HG03280 (cell line): ENCODE results near the gene HMCN2.
"Not testable (repeated sequence)": the region's sequence is repeated elsewhere in the genome, so short reads cannot be mapped to it uniquely, and the experiment has no call there.

Experiments
- ATAC-seq: cut with Tn5 transposase; IDR thresholded peaks from one replicate; pipeline ENCODE4 v1.9.1; 2021; ENCODE audit warnings: mild to moderate bottlenecking, moderate library complexity; ENCODE audit not compliant: unreplicated experiment

HMCN2 gene

DNA sequence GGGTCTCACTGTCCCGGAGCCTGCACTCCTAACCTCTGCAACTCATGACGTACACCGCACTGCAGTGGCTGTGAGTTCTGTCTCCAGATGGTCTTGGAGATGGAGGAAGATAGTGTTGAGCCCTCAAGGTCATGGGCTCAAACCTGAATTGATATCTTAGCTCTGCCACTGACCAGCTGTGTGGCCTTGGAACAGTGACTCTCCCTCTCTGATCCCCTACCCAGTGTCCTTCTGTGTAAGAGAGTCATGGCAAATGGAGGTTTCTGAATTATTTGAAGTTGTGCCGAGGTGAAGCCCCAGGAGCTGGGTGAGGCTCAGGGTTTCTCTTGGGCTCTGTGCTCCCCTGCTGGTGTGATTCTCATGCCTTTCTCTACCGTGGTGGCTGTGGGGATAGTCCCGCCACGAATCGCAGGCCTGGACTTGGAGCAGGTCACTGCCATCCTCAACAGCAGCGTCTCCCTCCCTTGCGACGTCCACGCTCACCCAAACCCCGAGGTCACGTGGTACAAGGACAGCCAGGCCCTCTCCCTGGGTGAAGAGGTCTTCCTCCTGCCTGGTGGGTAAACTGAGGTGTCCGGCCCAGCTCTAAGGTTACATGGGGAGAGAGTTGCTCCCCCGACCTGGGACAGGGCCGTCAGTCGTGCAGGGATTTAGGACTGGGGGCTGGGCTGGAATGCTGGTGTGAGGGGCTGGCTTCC is 118.6 kb downstream of the HMCN2 start:
- ATAC-seq: no peak

DNA sequence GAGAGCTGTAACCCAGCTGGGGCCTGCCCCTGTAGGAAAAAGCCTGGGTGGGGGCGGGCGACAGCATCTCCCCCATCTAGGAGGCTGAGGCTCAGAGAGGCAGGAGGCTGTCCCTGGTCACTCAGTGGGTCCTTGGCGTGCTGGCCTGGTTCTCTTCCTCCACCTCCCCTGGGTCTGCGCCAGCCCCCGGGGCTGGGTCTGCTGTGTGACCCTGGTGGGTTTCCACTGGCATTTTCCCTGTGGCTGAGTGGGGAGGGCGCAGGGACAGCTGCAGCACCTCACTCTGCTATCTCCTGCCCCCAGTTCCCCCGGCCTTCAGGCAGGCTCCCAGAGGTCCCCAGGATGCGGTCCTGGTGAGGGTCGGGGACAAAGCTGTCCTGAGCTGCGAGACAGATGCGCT is 119.7 kb downstream of the HMCN2 start:
- ATAC-seq: no peak

DNA sequence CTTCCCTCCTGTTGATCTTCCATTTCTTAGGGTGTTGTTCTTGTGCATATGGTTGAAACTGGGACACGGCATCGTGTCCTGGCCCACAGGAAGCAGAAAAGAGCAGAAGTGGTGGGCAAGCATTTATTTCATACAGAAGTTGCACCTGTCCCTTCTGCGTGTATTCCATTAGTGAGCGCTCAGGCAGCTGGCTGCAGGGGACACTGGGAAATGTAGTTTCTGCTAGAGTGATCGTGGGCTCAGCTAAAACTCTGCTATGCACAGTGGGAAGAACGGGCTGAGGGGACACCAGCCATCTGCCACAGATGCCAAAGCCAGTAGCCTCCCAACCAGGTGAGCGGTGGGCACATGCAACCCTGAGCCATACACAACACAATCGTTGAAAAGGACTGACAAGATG is 121.8 kb downstream of the HMCN2 start:
- no peak for ATAC-seq

DNA sequence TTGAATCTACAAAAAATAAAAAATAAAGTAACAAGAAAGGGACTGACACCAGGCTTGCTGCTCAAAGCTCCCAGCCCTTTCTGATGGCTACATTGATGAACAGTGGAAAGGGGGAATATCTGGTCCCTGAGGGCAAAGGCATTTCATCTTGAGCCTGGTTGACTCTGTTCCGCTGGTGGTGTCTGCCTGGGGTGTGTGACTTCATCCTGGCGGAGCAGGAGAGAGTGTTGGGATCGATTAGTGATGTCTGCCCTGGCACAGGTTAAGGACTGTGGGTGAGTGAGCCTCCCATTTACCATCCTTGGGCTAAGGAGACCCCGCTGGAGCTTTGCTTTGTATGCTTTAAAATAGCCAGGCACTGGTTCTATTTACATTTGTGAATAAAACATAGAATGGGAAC is 122.3 kb downstream of the HMCN2 start:
- no peak for ATAC-seq

DNA sequence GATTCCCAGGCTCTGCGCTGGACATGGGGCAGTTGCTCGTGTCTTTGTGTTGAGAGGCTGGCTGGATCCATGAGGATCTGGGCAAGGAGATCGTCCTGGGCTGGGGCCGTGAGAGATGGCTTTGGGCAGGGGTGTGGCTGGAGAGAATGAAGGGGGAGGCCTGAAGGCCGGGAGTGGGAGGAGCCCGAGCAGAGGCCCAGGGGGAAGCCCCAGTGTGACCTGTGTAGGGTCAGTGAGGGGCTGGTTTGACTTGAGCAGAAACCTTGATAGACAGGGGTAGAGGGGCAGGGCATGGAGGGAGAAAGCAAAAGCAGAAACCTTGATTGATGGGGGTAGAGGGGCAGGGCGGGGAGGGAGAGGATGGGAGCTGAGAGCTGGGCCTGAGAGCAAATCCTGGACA is 124.8 kb downstream of the HMCN2 start:
- no peak for ATAC-seq

DNA sequence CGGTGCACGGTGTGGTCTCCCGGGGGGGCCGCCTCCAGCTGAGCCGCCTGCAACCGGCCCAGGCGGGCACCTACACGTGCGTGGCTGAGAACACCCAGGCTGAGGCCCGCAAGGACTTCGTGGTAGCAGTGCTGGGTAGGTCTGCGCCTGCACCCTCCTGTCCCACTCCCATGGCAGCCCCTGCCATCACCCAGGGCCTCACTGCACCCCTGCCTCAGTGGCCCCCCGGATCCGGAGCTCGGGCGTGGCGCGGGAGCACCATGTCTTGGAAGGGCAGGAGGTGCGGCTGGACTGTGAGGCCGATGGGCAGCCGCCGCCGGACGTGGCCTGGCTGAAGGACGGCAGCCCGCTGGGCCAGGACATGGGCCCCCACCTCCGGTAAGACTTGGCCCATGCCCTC is 125.4 kb downstream of the HMCN2 start:
- ATAC-seq: no peak

DNA sequence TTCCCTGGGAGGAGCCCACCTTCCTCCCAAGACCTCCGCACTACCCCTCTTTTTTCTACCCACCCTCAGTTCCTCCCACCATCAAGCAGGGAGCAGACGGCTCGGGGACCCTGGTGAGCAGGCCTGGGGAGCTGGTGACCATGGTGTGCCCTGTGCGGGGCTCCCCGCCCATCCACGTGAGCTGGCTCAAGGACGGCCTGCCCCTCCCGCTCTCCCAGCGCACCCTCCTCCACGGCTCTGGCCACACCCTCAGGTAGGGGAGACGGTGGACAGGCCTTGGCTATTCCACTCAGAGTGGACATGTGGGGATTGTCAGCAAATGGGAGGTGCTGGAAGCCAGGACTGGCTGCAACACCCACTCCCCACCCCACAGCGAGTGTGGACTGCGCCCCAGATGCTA is 126.3 kb downstream of the HMCN2 start:
- no peak for ATAC-seq

DNA sequence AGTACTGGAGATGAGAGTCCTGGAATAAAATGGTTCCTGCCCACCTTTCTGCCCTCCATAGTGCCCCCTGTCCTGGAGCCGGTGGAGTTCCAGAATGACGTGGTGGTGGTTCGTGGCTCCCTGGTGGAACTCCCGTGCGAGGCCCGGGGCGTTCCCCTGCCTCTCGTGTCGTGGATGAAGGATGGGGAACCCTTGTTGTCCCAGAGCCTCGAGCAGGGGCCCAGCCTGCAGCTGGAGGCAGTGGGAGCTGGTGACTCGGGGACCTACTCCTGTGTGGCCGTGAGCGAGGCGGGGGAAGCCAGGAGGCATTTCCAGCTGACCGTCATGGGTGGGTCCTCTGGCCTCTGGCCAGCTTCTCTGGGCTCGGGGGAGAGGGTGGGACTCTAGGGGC is 128.1 kb downstream of the HMCN2 start:
- ATAC-seq: no peak

DNA sequence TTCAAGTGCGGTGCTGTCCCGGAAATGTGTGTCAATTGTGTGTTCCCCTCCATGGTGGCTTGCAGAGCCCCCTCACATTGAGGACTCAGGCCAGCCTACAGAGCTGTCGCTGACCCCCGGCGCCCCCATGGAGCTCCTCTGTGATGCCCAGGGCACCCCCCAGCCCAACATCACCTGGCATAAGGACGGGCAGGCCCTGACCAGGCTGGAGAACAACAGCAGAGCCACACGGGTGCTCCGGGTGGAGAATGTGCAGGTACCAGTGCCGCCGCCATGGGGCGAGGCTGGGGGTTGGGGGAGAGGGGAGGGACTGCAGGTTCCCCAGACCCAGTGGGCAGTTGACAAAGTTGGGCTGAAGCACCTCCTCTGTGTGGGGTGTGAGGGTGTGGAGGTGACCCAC is 128.8 kb downstream of the HMCN2 start:
- no peak for ATAC-seq

DNA sequence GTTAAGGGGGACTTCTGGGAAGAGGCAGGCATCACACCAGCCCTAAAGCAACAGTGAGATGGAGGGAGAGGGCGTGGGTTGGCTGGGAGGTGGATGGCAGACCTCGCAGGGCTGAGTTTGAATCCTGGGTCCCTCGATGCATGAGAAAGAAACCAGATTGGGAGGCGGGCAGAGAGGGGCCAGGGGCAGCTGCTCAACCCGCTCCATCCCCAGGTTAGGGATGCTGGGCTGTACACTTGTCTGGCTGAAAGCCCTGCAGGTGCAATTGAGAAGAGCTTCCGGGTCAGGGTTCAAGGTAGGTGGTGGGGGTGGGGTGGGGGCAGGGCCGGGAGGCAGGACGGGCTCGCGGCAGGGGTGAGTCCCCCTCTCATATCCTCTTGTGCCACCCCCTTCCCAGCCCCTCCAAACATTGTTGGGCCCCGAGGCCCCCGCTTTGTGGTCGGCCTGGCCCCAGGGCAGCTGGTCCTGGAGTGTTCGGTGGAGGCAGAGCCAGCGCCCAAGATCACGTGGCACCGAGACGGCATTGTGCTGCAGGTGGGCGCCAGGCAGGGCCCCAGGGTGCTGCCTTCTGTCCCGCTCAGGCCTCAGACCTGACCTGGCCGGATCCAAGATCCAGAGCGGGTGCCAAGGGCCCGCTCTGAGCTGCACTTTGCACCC is 129.4 kb downstream of the HMCN2 start:
- no peak for ATAC-seq

DNA sequence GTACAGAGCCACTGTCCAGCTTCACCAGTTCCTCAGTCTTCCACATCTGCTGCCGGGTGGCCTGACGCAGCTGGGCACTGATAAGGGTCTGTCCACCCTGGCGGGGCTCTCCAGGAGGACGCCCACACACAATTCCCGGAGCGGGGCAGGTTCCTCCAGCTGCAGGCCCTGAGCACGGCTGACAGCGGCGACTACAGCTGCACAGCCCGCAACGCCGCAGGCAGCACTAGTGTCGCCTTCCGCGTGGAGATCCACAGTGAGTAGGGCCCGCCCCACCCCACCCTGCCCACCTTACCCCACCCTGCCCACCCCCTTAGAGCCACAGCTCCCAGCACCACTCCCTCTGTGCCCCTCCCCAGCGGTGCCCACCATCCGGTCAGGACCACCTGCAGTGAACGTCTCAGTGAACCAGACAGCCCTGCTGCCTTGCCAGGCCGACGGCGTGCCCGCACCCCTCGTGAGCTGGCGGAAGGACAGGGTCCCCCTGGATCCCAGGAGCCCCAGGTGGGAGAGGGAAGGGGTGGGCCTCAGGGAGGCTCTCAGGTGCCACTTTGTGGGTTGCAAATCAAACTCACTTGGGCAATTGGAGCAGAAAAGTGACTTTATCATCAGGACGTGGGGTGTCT is 130.4 kb downstream of the HMCN2 start:
- no peak for ATAC-seq

DNA sequence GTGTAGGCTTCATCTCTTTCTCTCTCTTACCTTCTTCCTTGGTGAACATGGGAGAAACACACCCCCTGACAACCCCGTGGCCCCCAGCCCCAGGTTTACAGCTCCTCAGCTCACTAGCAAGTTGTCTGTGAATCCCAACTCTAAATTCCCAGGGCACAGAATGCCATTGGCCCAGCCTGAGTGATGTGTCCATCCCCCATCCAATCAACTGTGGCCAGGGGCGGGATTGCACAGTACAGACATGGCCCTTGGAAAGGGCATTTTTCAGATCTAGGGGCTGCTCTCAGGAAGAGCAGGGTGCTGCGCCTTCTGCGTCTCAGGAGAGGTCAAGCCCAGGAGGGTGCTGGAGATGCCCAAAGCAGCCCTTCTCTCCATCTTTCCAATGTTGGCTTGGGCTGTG is 131.0 kb downstream of the HMCN2 start:
- ATAC-seq: no peak

DNA sequence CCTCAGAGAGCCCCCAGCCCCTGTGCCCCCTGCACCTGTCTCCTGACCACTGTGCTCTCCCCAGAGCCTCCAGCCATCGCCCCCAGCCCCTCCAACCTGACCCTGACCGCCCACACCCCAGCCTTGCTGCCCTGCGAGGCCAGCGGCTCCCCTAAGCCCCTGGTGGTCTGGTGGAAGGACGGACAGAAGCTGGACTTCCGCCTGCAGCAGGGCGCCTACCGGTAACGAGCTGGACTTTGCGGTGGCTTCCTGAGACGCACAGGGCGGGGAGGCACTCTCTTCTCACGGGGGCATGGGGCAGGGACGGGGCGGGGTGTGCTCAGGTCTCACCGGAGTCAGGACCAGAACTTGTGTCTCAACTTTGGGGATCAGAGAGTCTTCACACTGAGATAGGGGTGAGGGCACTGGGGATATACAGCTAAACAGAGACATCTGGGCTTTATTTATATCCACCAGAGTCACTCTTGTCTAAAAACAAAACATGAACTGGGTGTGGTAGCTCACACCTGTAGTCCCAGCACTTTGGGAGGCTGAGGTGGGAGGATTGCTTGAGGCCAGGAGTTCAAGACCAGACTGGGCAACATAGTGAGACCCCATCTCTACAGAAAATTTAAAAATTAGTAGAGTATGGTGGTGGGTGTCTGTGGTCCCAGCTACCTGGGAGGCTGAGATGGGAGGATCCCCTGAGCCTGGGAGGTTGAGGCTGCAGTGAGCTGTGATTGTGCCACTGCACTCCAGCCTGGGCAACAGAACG is 133.1 kb downstream of the HMCN2 start:
- no peak for ATAC-seq

DNA sequence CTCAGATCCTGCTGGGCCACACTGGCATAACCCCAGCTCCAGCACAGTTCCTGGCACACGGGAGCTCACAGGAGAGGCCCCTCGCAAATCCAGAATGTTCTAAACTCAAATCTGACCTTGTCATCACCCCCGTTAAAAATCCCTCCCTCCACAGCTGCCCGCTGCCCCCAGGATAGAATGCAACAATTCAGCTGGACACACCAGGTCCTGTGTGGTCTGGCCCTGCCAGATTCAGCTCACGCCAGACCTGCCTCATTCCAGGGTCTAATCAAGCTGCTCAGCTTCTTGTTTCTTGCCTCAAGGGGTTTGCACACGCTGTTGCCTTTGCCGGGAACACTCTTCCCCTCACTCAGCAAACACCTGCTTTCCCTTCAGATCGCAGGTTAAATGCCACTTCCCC is 134.2 kb downstream of the HMCN2 start:
- no peak for ATAC-seq

DNA sequence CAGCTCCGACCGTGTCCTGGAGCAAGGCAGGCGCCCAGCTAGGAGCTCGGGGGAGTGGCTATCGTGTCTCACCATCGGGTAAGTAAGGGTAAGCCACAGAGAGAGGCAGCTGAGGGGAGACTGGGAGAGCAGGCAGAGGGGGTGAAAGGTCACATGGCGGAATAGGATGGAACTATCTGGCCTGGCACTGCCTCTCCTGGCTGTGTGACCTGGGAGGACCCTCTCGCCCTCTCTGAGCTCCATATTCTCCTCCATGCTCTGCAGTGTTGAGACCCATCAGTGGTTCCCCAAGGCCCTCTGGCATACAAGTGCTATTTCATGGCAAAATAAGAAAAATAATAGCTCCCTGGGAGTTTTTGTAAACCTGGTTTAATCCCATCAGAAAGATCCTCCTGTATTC is 135.3 kb downstream of the HMCN2 start:
- no peak for ATAC-seq

DNA sequence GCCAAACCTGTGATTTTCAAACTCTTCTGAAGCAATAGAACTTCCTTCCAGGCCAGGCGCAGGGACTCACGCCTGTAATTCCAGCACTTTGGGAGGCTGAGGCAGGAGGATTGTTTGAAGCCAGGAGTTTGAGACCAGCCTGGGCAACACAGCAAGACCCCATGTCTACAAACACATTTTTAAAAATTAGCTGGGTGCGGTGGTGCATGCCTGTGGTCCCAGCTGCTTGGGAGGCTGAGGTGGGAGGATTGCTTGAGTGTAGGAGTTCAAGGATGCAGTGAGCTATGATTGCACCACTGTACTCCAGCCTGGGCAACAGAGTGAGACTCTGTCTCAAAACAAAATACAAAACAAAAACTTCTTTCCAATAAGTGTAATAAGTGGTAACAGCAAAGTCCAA is 136.2 kb downstream of the HMCN2 start:
- ATAC-seq: not testable (repeated sequence)

DNA sequence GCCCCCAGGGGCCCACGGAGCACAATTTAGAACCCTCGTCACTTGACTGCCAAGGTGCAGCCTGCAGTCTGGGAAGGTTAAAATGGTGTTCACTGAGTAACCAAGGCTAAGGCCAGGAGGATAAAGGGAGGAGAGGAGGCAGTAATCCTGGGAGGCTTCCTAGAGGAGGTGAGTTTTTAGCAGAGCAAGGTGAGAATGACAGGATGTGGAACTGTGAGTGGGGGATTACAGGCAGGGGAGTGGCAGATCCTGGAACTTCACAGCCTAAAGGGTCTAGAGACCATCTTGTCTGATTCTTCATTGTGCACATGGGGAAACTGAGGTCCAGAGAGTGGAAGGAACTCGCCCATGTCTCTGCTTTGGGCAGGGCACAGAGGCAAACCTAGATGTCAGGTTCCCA is 136.7 kb downstream of the HMCN2 start:
- no peak for ATAC-seq

DNA sequence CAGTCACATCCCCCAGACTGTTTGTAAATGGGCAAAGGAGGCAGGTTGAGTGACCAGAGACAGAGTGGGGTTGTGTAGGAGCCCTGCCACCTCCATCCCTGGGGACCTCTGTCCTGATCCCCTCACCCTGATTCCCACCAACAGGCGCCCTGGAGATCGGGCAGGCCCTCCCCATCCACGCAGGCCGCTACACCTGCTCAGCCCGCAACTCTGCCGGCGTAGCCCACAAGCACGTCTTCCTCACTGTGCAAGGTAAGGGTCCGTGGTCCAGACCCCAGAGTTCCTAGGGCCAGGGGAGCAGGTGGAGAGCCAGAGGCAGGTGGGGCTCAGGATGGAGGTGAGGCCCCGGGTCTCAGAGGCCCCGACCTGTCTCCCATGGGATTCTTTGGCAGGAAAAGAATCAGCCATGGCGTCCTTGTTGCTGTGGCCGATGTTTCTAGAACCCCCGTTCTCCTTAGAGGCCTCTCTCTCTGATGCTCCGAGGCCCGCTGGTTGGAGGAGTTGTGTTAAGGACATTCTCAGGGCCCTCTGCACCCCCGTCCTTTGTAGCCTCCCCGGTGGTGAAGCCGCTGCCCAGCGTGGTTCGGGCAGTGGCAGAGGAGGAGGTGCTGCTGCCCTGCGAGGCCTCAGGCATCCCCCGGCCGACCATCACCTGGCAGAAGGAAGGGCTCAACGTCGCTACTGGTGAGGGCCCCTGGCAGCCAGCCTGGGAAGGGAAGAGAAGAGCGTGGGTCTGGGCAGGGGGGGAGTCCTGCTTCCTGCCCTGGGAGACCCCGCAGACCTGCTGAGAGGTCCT is 137.3 kb downstream of the HMCN2 start:
- ATAC-seq: no peak

DNA sequence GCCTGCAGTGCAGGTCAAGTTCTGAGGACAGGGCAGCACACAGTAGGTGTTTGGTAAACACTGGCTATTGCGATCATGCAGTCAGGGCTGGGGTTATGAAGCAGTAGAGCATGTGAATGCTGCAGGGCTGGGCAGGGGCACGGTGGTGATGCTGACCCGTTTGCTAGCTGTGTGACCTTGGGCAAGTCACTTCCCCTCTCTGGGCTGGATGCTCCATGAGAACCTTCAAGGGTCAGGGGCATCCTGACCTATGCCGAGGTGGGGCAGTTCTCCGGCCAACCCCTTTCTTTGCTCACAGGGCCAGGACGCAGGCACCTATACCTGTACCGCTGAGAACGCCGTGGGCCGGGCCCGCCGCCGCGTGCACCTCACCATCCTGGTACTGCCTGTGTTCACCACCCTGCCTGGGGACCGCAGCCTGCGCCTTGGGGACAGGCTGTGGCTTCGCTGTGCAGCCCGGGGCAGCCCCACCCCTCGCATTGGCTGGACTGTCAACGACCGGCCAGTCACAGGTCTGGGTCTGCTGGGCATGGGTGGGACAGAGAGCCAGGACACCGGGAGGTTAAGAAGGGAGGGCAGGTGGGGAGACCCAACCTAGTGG is 140.2 kb downstream of the HMCN2 start:
- no peak for ATAC-seq

DNA sequence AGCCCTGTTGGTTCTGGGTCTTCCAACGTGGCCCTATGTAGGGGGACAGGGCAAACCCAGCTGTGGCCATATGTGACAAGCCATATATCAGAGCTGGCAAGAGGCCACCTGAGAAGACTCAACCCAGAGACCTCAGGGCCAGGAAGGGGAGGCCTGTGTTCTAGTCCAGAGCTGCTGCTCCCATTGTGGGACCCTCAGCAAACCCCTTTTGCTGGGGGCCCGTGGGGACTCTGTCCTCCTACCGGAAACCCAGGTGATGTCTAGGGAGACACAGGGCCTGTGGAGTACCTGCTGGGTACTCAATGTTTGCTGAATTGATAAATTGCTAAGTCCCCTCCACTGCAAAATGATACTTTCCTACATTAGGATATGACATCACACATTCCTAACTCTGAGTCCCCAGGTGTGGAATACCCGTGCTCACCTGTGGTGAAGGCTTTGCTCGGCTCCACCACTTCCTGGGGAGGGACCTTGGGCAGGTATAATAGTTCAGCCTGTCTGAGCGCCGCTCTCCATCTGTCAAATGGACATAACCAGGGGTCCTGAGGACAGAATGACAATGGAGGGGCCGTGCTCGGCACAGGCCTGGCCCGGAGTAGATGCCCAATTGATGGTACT is 140.8 kb downstream of the HMCN2 start:
- no peak for ATAC-seq
